ENCODE data around the gene KPNB1.

GRCh38 chr17:47728214-47728877 lies 78.6 kb downstream of the KPNB1 start:
- TF ChIP-seq CTCF (IDR thresholded peaks at IDR 0.05): no peak
- no peak for TF ChIP-seq POLR2AphosphoS5 (IDR thresholded peaks at IDR 0.05)
- TF ChIP-seq EP300 (IDR thresholded peaks at IDR 0.05): no peak
